Kidney (tissue), 14 donors: Measurements from ENCODE around the gene LMTK3. TPM values are rescaled to one million over a fixed set of nuclear protein-coding genes. Genes with fewer than 3 reads are reported as not detected.
A peak's percentile ranks its signal among the peaks of the same experiment; 100 is the strongest.

Source experiments
- DNase-seq, 5 donors: peaks; one replicate each; pipeline ENCODE4 v3.0.0-alpha.2; 2013 to 2020
- FAIRE-seq: peaks from 2 replicates; lab custom pipeline; 2012; peaks lifted over from hg19 to GRCh38; lab: Jason Lieb, UNC
- H3K27ac ChIP-seq, 2 donors: one replicate each; pipeline ENCODE4 v1.7.0; 2013; ENCODE audit warnings: low read depth in 2 of 2, low read length in 2 of 2, inconsistent platforms in 1 of 2
- H3K27me3 ChIP-seq: one replicate; pipeline ENCODE4 v1.7.1; 2013; ENCODE audit warnings: low read length, inconsistent platforms; ENCODE audit not compliant: control insufficient read depth, insufficient read depth
- H3K36me3 ChIP-seq, 3 donors: one replicate each; pipeline versions ENCODE4 v1.7.0 to v1.7.1; 2013; ENCODE audit warnings: low read length in 3 of 3, control low read depth in 1 of 3, inconsistent platforms in 1 of 3; ENCODE audit not compliant: insufficient read depth in 3 of 3, control insufficient read depth in 2 of 3
- H3K4me1 ChIP-seq, 3 donors: one replicate each; pipeline versions ENCODE4 v1.7.0 to v1.7.1; 2013; ENCODE audit warnings: low read length in 3 of 3, inconsistent platforms in 1 of 3, low read depth in 1 of 3; ENCODE audit not compliant: control insufficient read depth in 2 of 3, insufficient read depth in 2 of 3
- H3K4me3 ChIP-seq, 3 donors: one replicate each; pipeline versions ENCODE4 v1.7.0 to v1.8.1; 2013; ENCODE audit warnings: low read length in 3 of 3, control low read depth in 1 of 3, inconsistent platforms in 1 of 3
- H3K9ac ChIP-seq, 3 donors: one replicate each; pipeline versions ENCODE4 v1.7.0 to v1.7.1; 2013; ENCODE audit warnings: low read length in 3 of 3, control low read depth in 1 of 3, inconsistent platforms in 1 of 3
- H3K9me3 ChIP-seq, 3 donors: one replicate each; pipeline versions ENCODE4 v1.7.0 to v1.7.1; 2013; ENCODE audit warnings: low read length in 3 of 3, control low read depth in 1 of 3, inconsistent platforms in 1 of 3; ENCODE audit not compliant: control insufficient read depth in 2 of 3, insufficient read depth in 1 of 3
- CTCF ChIP-seq: IDR thresholded peaks from 3 replicates; pipeline ENCODE4 v1.5.1; 2012; ENCODE audit warnings: mild to moderate bottlenecking, moderate library complexity, borderline replicate concordance; ENCODE audit not compliant: insufficient read depth; ENCODE audit errors: extremely low read depth
- intact Hi-C: fragments of 100-400 bp; cut with DNase I; formaldehyde crosslinking; loops from one replicate; pipeline ENCODE4 v1.11.1; 2022
- polyA plus RNA-seq: library from polyadenylated mRNA; stranded (reverse); fragments of 350-450 nt; fragmentation: Illumina TruSeq; extraction: RNeasy Lipid Tissue Mini Kit (QIAGEN cat#74804); gene quantifications from one replicate; pipeline ENCODE4 v1.2.3, GENCODE V29; 2014; ENCODE audit warnings: low read depth, low replicate concordance; ENCODE audit not compliant: insufficient read depth
- total RNA-seq: library from RNA; stranded (reverse); fragmentation: NEBNext Ultra II Directional; extraction: Animal tissue kit (Norgen Biotek cat#: 25700); gene quantifications from one replicate; pipeline ENCODE4 v1.2.1, GENCODE V29; 2021
- donor health status: control.
- donor health status: control.
- donor health status: control.
- donor health status: control.
- donor health status: control.
- donor health status: DM: yes; HTN: yes; CAD: no.
- donor health status: Normal renal cell carcinoma (clear cell type).

Gene LMTK3
- total and polyA plus RNA-seq, 2 donors from 2014 or later = 4.2 to 8.4 TPM

- peak; percentile 82 for FAIRE-seq
These were observed 65.8 kb downstream of the LMTK3 start, which contains the start of gene GRWD1 for GRCh38 chr19:48445606-48446481. Gene GRWD1 (plus strand): TSS chr19:48445983. CDS start chr19:48446006, 23 bp downstream.

GRCh38 chr19:48445256-48445605, 66.4 kb downstream of the LMTK3 start:
- H3K9me3 ChIP-seq = no peaks in the 10 kb centered on the region
- FAIRE-seq (peak; percentile 11), DNase-seq (peak in 1 of 5 donors; percentile 90)
- peaks cover 9% of the 10 kb centered on the region for H3K27me3 ChIP-seq
- H3K4me1 ChIP-seq = peaks cover 0 to 11% (median 9%) of the 10 kb centered on the region in 3 donors
- H3K36me3 ChIP-seq = peaks cover 2 to 12% (median 6%) of the 10 kb centered on the region in 3 donors
- intact Hi-C loops = no loop called here
- H3K4me3 ChIP-seq = peak overlapping the region; percentile 86 to 97 (median 95)
- peak; percentile 53 for TF ChIP-seq CTCF
- H3K27ac ChIP-seq = peak overlapping the region; percentile 87
- H3K9ac ChIP-seq = peak overlapping the region in 1 of 3 donors; percentile 93

More at GRCh38 chr19:48445606-48446481, 65.8 kb downstream of the LMTK3 start, which contains the start of gene GRWD1:
- intact Hi-C loops = no loop called here
- H3K27me3 ChIP-seq = peaks cover 9% of the 10 kb centered on the region
- DNase-seq = peak; percentile 96 to 99 (median 97)
- peak within 1 kb of the TSS; percentile 87 for H3K27ac ChIP-seq
- no peak for TF ChIP-seq CTCF
- H3K9me3 ChIP-seq = no peaks in the 10 kb centered on the region
- H3K36me3 ChIP-seq = peaks cover 2 to 18% (median 9%) of the 10 kb centered on the region in 3 donors
- peak within 1 kb of the TSS; percentile 68 to 93 (median 79) for H3K9ac ChIP-seq
- H3K4me3 ChIP-seq = peak within 1 kb of the TSS; percentile 86 to 97 (median 95)
- peaks cover 0 to 11% (median 9%) of the 10 kb centered on the region in 3 donors for H3K4me1 ChIP-seq

- FAIRE-seq = no peak
- Histone ChIP-seq H3K36me3 (peaks cover 2 to 9% (median 6%) of the 10 kb centered on the region in 3 donors), H3K4me1 (peaks cover 0 to 11% (median 9%) of the 10 kb centered on the region in 3 donors), H3K27ac (no peak overlapping the region), H3K9ac (no peak overlapping the region), H3K27me3 (peaks cover 9% of the 10 kb centered on the region), H3K4me3 (peak overlapping the region; percentile 86 to 97 (median 95)), H3K9me3 (no peaks in the 10 kb centered on the region)
- intact Hi-C loops = no loop called here
- TF ChIP-seq CTCF = no peak
- peak in 1 of 5 donors; percentile 15 for DNase-seq
These were observed 66.8 kb downstream of the LMTK3 start for GRCh38 chr19:48444936-48445200.
